Mucosa of stomach (tissue), 1 donor: ENCODE measurements around the gene WIPF2.
A peak's percentile ranks its signal among the peaks of the same experiment; 100 is the strongest.
"Not testable (repeated sequence)": the region's sequence is repeated elsewhere in the genome, so short reads cannot be mapped to it uniquely, and the experiment has no call there.

Experiments used
- H3K27me3 ChIP-seq: one replicate; pipeline ENCODE4 v1.7.0; 2013; ENCODE audit warnings: mild to moderate bottlenecking, low read length; ENCODE audit not compliant: control insufficient read depth, insufficient read depth
- H3K36me3 ChIP-seq: one replicate; pipeline ENCODE4 v1.7.0; 2013; ENCODE audit warnings: low read length; ENCODE audit not compliant: control insufficient read depth, insufficient read depth
- H3K4me1 ChIP-seq: one replicate; pipeline ENCODE4 v1.7.0; 2013; ENCODE audit warnings: mild to moderate bottlenecking, low read length; ENCODE audit not compliant: control insufficient read depth, insufficient read depth
- H3K4me3 ChIP-seq: one replicate; pipeline ENCODE4 v1.7.0; 2013; ENCODE audit warnings: low read length
- H3K9ac ChIP-seq: one replicate; pipeline ENCODE4 v1.7.0; 2013; ENCODE audit warnings: mild to moderate bottlenecking, low read length, moderate library complexity
- H3K9me3 ChIP-seq: one replicate; pipeline ENCODE4 v1.7.0; 2013; ENCODE audit warnings: mild to moderate bottlenecking, low read length, moderate library complexity; ENCODE audit not compliant: control insufficient read depth
- donor health status: Pancreatic carcinoma.

The WIPF2 gene

GRCh38 chr17:40230670-40231069 lies 11.6 kb downstream of the WIPF2 start:
- Histone ChIP-seq H3K9me3 (no peaks in the 10 kb centered on the region), H3K4me3 (peak overlapping the region; percentile 6), H3K4me1 (peaks cover 7% of the 10 kb centered on the region), H3K27me3 (no peaks in the 10 kb centered on the region), H3K36me3 (no peaks in the 10 kb centered on the region), H3K9ac (no peak overlapping the region)

- H3K4me3 ChIP-seq, H3K4me1 ChIP-seq, H3K9ac ChIP-seq, H3K36me3 ChIP-seq, H3K9me3 ChIP-seq, H3K27me3 ChIP-seq: not testable (repeated sequence)
Measured at GRCh38 chr17:40231928-40232327, 12.8 kb downstream of the WIPF2 start.

- no peaks in the 10 kb centered on the region for H3K27me3 ChIP-seq
- H3K4me1 ChIP-seq: no peaks in the 10 kb centered on the region
- no peaks in the 10 kb centered on the region for H3K36me3 ChIP-seq
- no peak overlapping the region for H3K4me3 ChIP-seq
- no peak overlapping the region for H3K9ac ChIP-seq
- no peaks in the 10 kb centered on the region for H3K9me3 ChIP-seq
Measured at GRCh38 chr17:40241252-40241834, 22.2 kb downstream of the WIPF2 start.

GRCh38 chr17:40242774-40243173 lies 23.7 kb downstream of the WIPF2 start:
- Histone ChIP-seq H3K27me3 (no peaks in the 10 kb centered on the region), H3K4me3 (no peak overlapping the region), H3K36me3 (no peaks in the 10 kb centered on the region), H3K9ac (no peak overlapping the region), H3K4me1 (no peaks in the 10 kb centered on the region), H3K9me3 (no peaks in the 10 kb centered on the region)

GRCh38 chr17:40243761-40244160 lies 24.7 kb downstream of the WIPF2 start:
- H3K36me3 ChIP-seq: no peaks in the 10 kb centered on the region
- no peaks in the 10 kb centered on the region for H3K9me3 ChIP-seq
- H3K4me3 ChIP-seq: no peak overlapping the region
- no peaks in the 10 kb centered on the region for H3K27me3 ChIP-seq
- no peaks in the 10 kb centered on the region for H3K4me1 ChIP-seq
- H3K9ac ChIP-seq: no peak overlapping the region

- Histone ChIP-seq H3K4me3 (no peak overlapping the region), H3K9ac (no peak overlapping the region), H3K27me3 (no peaks in the 10 kb centered on the region), H3K9me3 (no peaks in the 10 kb centered on the region), H3K4me1 (no peaks in the 10 kb centered on the region), H3K36me3 (no peaks in the 10 kb centered on the region)
Measured at GRCh38 chr17:40244255-40244654, 25.2 kb downstream of the WIPF2 start.

GRCh38 chr17:40247926-40248495 lies 28.9 kb downstream of the WIPF2 start:
- no peak overlapping the region for H3K9ac ChIP-seq
- no peaks in the 10 kb centered on the region for H3K36me3 ChIP-seq
- no peak overlapping the region for H3K4me3 ChIP-seq
- no peaks in the 10 kb centered on the region for H3K9me3 ChIP-seq
- H3K27me3 ChIP-seq: no peaks in the 10 kb centered on the region
- peaks cover 9% of the 10 kb centered on the region for H3K4me1 ChIP-seq

- Histone ChIP-seq H3K4me1 (peaks cover 9% of the 10 kb centered on the region), H3K9me3 (no peaks in the 10 kb centered on the region), H3K9ac (no peak overlapping the region)
Measured at GRCh38 chr17:40248507-40248906, 29.4 kb downstream of the WIPF2 start.

GRCh38 chr17:40251576-40251975 lies 32.5 kb downstream of the WIPF2 start:
- no peak overlapping the region for H3K4me3 ChIP-seq
- H3K27me3 ChIP-seq: no peaks in the 10 kb centered on the region
- H3K4me1 ChIP-seq: peaks cover 9% of the 10 kb centered on the region
- H3K36me3 ChIP-seq: no peaks in the 10 kb centered on the region
- no peaks in the 10 kb centered on the region for H3K9me3 ChIP-seq
- H3K9ac ChIP-seq: no peak overlapping the region

More at GRCh38 chr17:40248507-40248906, 29.4 kb downstream of the WIPF2 start:
- H3K4me3 ChIP-seq: no peak overlapping the region
- no peaks in the 10 kb centered on the region for H3K27me3 ChIP-seq
- H3K36me3 ChIP-seq: no peaks in the 10 kb centered on the region

GRCh38 chr17:40253565-40253964 lies 34.5 kb downstream of the WIPF2 start:
- Histone ChIP-seq H3K9ac (no peak overlapping the region), H3K36me3 (no peaks in the 10 kb centered on the region), H3K27me3 (no peaks in the 10 kb centered on the region), H3K4me1 (peaks cover 9% of the 10 kb centered on the region), H3K4me3 (no peak overlapping the region), H3K9me3 (no peaks in the 10 kb centered on the region)

GRCh38 chr17:40259505-40259904 lies 40.4 kb downstream of the WIPF2 start:
- Histone ChIP-seq H3K4me1 (no peaks in the 10 kb centered on the region), H3K36me3 (no peaks in the 10 kb centered on the region), H3K4me3 (no peak overlapping the region), H3K9me3 (no peaks in the 10 kb centered on the region), H3K27me3 (no peaks in the 10 kb centered on the region), H3K9ac (no peak overlapping the region)

- Histone ChIP-seq H3K4me3 (no peak overlapping the region), H3K27me3 (no peaks in the 10 kb centered on the region), H3K4me1 (no peaks in the 10 kb centered on the region), H3K9ac (no peak overlapping the region), H3K36me3 (no peaks in the 10 kb centered on the region), H3K9me3 (no peaks in the 10 kb centered on the region)
Measured at GRCh38 chr17:40260528-40260927, 41.4 kb downstream of the WIPF2 start.
